Astrocyte of the spinal cord (primary cell): Measurements from ENCODE around the gene RPS16.
A peak's percentile ranks its signal among the peaks of the same experiment; 100 is the strongest.
"Not testable (repeated sequence)": the region's sequence is repeated elsewhere in the genome, so short reads cannot be mapped to it uniquely, and the experiment has no call there.

Source experiments
- DNase-seq: peaks from one replicate; pipeline ENCODE4 v3.0.0; 2011; ENCODE audit warnings: low read depth, low spot score
- H3K4me3 ChIP-seq: 2 replicates; pipeline ENCODE4 v1.5.1; 2011; ENCODE audit warnings: low read depth, mild to moderate bottlenecking, low read length, moderate library complexity
- CTCF ChIP-seq: IDR thresholded peaks from 2 replicates; pipeline ENCODE4 v1.5.1; 2012; ENCODE audit warnings: low read depth, mild to moderate bottlenecking, low read length, inconsistent platforms
- in situ Hi-C: cut with HindIII; loops from 2 replicates; pipeline ENCODE4 v1.10.0; 2017; ENCODE audit warnings: low sequenced_read_pairs

Gene RPS16

GRCh38 chr19:39435499-39436349 lies at the start of gene RPS16:
RPS16 (minus strand) TSS chr19:39435949; CDS start chr19:39435895, 54 bp downstream.
- in situ Hi-C loops = no loop called here
- peak within 1 kb of the TSS; percentile 99 for H3K4me3 ChIP-seq
- peak; percentile 98 for DNase-seq
- no peak for TF ChIP-seq CTCF

- in situ Hi-C loops = no loop called here
- TF ChIP-seq CTCF = no peak
- DNase-seq = no peak
- no peak overlapping the region for H3K4me3 ChIP-seq
Observed at GRCh38 chr19:39483141-39483540, 47.4 kb upstream of the RPS16 start.

GRCh38 chr19:39481676-39482075 lies 45.9 kb upstream of the RPS16 start:
- no peak for TF ChIP-seq CTCF

GRCh38 chr19:39481229-39481545 lies 45.4 kb upstream of the RPS16 start:
- in situ Hi-C loops = no loop called here
- DNase-seq = no peak
- peak overlapping the region; percentile 100 for H3K4me3 ChIP-seq
- TF ChIP-seq CTCF = no peak

More at GRCh38 chr19:39481676-39482075, 45.9 kb upstream of the RPS16 start:
- DNase-seq = no peak
- peak overlapping the region; percentile 100 for H3K4me3 ChIP-seq
- in situ Hi-C loops = no loop called here

- TF ChIP-seq CTCF = no peak
- in situ Hi-C loops = no loop called here
- DNase-seq = peak; percentile 93
- peak within 1 kb of the TSS; percentile 100 for H3K4me3 ChIP-seq
Observed at GRCh38 chr19:39480337-39481228, 44.8 kb upstream of the RPS16 start, which contains the start of gene TIMM50. TIMM50 (plus strand) TSS chr19:39480838; CDS start chr19:39480854, 16 bp downstream.

GRCh38 chr19:39479916-39480315 lies 44.2 kb upstream of the RPS16 start:
- no peak overlapping the region for H3K4me3 ChIP-seq
- no peak for DNase-seq
- in situ Hi-C loops = no loop called here
- TF ChIP-seq CTCF = no peak

GRCh38 chr19:39479319-39479801 lies 43.6 kb upstream of the RPS16 start:
- DNase-seq, H3K4me3 ChIP-seq, in situ Hi-C loops: not testable (repeated sequence)
